Measurements from ENCODE around the gene SEMA4G. TPM values are rescaled to one million over a fixed set of nuclear protein-coding genes. Genes with fewer than 3 reads are reported as not detected.

Gene SEMA4G
- total RNA-seq, 1 experiment from 2014 or later: 8.5 TPM

- Histone ChIP-seq H3K9me3 (ENCODE audit: control insufficient read depth, low read depth, low read length) (no peaks in the 10 kb centered on the region), H2AK5ac (ENCODE audit: insufficient read length, low read length) (no peak within 1 kb of the TSS), H3K18ac (ENCODE audit: insufficient read length, low read depth, low read length) (peak within 1 kb of the TSS; percentile 57), H3K23me2 (ENCODE audit: insufficient read length, low read depth, low read length, poor library complexity, severe bottlenecking) (peaks cover 8% of the 10 kb centered on the region), H3T11ph (ENCODE audit: low read length) (no peak within 1 kb of the TSS), H4K5ac (ENCODE audit: insufficient read length, low read depth, low read length) (no peak within 1 kb of the TSS), H3K79me1 (ENCODE audit: insufficient read depth, low read depth, low read length, poor library complexity, severe bottlenecking) (peaks cover 14% of the 10 kb centered on the region), H3K4me1 (ENCODE audit: insufficient read depth, low read length) (no peaks in the 10 kb centered on the region; the same call in 1 of the 2 replicates), H2BK15ac (ENCODE audit: low read depth, low read length) (no peak within 1 kb of the TSS), H3K79me2 (ENCODE audit: insufficient read depth, low read length) (peaks cover 17% of the 10 kb centered on the region; the same call in 1 of the 2 replicates), H3K56ac (ENCODE audit: insufficient read length, low read depth, low read length) (no peak within 1 kb of the TSS), H3K27ac (ENCODE audit: insufficient read length, low read depth, low read length) (no peak within 1 kb of the TSS), H3K23ac (ENCODE audit: insufficient read length, low read depth, low read length) (no peak within 1 kb of the TSS), H2AFZ (ENCODE audit: low read length) (no peak within 1 kb of the TSS), H3K14ac (ENCODE audit: insufficient read depth, low read length) (no peak within 1 kb of the TSS; the same call in 1 of the 2 replicates), H4K8ac (replicated peaks; ENCODE audit: insufficient read length, low read depth, low read length) (no peak within 1 kb of the TSS), H4K20me1 (ENCODE audit: control insufficient read depth, insufficient read depth, insufficient read length) (no peaks in the 10 kb centered on the region), H3K4ac (ENCODE audit: low read depth, low read length) (no peak within 1 kb of the TSS), H3K4me2 (ENCODE audit: insufficient read depth, insufficient read length, low read length) (peak within 1 kb of the TSS; percentile 94), H4K91ac (ENCODE audit: insufficient read length, low read depth, low read length) (no peak within 1 kb of the TSS), H3K27me3 (ENCODE audit: insufficient read depth, low read length) (no peaks in the 10 kb centered on the region), H2BK12ac (ENCODE audit: insufficient read length, low read depth, low read length) (no peak within 1 kb of the TSS), H2BK20ac (ENCODE audit: low read depth, low read length, poor library complexity, severe bottlenecking) (no peak within 1 kb of the TSS), H2BK120ac (ENCODE audit: low read depth, low read length, poor library complexity, severe bottlenecking) (no peak within 1 kb of the TSS), H3K9ac (ENCODE audit: extremely low read depth, insufficient read length, low read length) (peak within 1 kb of the TSS; percentile 84), H2BK5ac (ENCODE audit: insufficient read length, low read length) (no peak within 1 kb of the TSS)
- DNase-seq: peak; percentile 87
- TF ChIP-seq CTCF (conservative IDR thresholded peaks at IDR 0.05): no peak
- Mint-ChIP-seq H3K36me3 (ENCODE audit: insufficient read depth in 1 of 3, low read depth in 3 of 3) (peaks cover 28 to 41% (median 37%) of the 10 kb centered on the region in 3 experiments; a peak in 6 of 7 replicates), H3K27me3 (ENCODE audit: low read depth) (no peaks in the 10 kb centered on the region), H3K27ac (peak within 1 kb of the TSS; percentile 55 to 98 (median 96)), H3K4me1 (peaks cover 9 to 16% of the 10 kb centered on the region in 2 experiments), H3K9me3 (peaks cover 0 to 2% of the 10 kb centered on the region in 2 experiments; a peak in 3 of 5 replicates), H3K4me3 (peak within 1 kb of the TSS; percentile 96 to 98)
- WGBS (ENCODE audit: extremely low coverage, insufficient read length, low lambda C conversion rate): no CpG with 5 or more reads among the region's 75 CpGs
Observed at GRCh38 chr10:100986952-100987684, 17.8 kb downstream of the SEMA4G start, which contains the start of the genes MRPL43 and TWNK. Gene MRPL43 (minus strand): TSS chr10:100987497. CDS start chr10:100987443, 54 bp downstream. Gene TWNK (plus strand): TSS chr10:100987543. CDS start chr10:100988211, 668 bp downstream.
